ENCODE measurements around the gene ARSK. TPM values are rescaled to one million over a fixed set of nuclear protein-coding genes. Genes with fewer than 3 reads are reported as not detected.

Gene ARSK
- total and polyA plus RNA-seq, 2 experiments from 2014 or later: 11.1 to 12.2 TPM

DNA sequence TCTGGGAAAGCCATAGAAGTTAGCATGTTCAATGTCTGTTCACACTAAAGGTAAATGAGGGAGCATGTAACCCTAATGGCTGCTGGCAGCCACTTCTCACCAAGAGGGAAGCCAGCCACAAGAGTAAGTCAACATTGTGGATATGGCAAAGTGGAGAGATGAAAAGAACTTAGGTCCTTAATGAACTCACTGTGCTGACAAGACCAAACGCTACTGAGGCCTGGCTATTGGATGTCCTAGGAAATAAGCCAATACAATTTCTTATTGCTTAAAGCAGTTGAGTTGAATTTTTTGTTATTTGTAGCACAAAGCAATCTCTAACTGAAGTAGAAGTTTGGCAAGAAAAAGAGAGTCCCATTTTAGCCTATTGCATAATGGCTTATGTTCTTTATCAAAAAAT lies 71.8 kb downstream of the ARSK start:
- Histone ChIP-seq H3K27me3 (peaks cover 23% of the 10 kb centered on the region), H3K9me3 (ENCODE audit: low read depth) (no peaks in the 10 kb centered on the region), H3K4me1 (ENCODE audit: low read depth) (no peaks in the 10 kb centered on the region), H3K4me3 (no peak overlapping the region), H3K36me3 (no peaks in the 10 kb centered on the region), H3K27ac (no peak overlapping the region)
- TF ChIP-seq, protein P1, sequence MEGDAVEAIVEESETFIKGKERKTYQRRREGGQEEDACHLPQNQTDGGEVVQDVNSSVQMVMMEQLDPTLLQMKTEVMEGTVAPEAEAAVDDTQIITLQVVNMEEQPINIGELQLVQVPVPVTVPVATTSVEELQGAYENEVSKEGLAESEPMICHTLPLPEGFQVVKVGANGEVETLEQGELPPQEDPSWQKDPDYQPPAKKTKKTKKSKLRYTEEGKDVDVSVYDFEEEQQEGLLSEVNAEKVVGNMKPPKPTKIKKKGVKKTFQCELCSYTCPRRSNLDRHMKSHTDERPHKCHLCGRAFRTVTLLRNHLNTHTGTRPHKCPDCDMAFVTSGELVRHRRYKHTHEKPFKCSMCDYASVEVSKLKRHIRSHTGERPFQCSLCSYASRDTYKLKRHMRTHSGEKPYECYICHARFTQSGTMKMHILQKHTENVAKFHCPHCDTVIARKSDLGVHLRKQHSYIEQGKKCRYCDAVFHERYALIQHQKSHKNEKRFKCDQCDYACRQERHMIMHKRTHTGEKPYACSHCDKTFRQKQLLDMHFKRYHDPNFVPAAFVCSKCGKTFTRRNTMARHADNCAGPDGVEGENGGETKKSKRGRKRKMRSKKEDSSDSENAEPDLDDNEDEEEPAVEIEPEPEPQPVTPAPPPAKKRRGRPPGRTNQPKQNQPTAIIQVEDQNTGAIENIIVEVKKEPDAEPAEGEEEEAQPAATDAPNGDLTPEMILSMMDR (IDR thresholded peaks at IDR 0.05; ENCODE audit: low read depth, low read length): no peak
- no peak for DNase-seq (ENCODE audit: low read depth in 1 of 2, low spot score in 1 of 2)

DNA sequence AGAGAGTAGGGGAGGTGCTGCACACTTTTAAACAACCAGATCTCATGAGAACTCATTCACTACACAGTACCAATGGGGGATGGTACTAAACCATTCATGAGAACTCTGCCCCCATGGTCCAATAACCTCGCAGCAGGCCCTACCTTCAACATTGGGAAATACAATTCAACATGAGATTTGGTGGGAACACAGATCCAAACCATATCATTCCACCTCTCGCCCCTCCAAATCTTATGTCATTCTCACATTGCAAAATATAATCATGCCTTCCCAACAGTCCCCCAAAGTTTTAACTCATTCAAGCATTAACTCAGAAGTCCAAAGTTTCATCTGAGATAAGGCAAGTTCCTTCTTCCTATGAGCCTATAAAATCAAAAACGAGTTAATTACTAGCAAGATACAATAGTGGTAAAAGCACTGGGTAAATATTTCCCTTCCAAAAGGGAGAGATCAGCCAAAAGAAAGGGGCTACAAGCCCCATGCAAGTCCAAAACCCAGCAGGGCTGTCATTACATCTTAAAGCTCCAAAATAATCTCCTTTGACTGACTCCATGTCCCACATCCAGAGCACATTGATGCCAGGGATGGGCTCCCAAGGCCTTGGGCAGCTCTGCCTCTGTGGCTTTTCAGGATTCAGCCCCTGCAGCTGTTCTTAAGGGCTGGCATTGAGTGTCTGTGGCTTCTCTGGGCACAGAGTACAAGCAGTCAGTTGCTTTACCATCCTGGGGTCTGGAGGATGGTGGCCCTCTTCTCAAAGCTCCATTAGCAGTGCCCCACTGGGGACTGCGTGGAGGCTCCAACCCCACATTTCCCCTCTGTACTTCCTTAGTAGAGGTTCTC lies 73.3 kb downstream of the ARSK start:
- Histone ChIP-seq H3K27ac (no peak overlapping the region), H3K27me3 (peaks cover 8% of the 10 kb centered on the region), H3K9me3 (ENCODE audit: low read depth) (no peaks in the 10 kb centered on the region), H3K4me1 (ENCODE audit: low read depth) (no peaks in the 10 kb centered on the region), H3K4me3 (no peak overlapping the region), H3K36me3 (no peaks in the 10 kb centered on the region)
- no peak for DNase-seq (ENCODE audit: low read depth in 1 of 2, low spot score in 1 of 2)
- TF ChIP-seq, protein P1 (IDR thresholded peaks at IDR 0.05; ENCODE audit: low read depth, low read length): no peak

- Histone ChIP-seq H3K27me3 (peaks cover under 1% of the 10 kb centered on the region), H3K27ac (no peak overlapping the region), H3K4me1 (ENCODE audit: low read depth) (no peaks in the 10 kb centered on the region), H3K9me3 (ENCODE audit: low read depth) (no peaks in the 10 kb centered on the region), H3K4me3 (no peak overlapping the region), H3K36me3 (no peaks in the 10 kb centered on the region)
- no peak for DNase-seq (ENCODE audit: low read depth in 1 of 2, low spot score in 1 of 2)
- TF ChIP-seq, protein P1 (IDR thresholded peaks at IDR 0.05; ENCODE audit: low read depth, low read length): no peak
Observed at GRCh38 chr5:95628933-95629332, 74.0 kb downstream of the ARSK start.

- TF ChIP-seq, protein P1 (IDR thresholded peaks at IDR 0.05; ENCODE audit: low read depth, low read length): no peak
- no peaks in the 10 kb centered on the region for H3K4me1 ChIP-seq (ENCODE audit: low read depth)
Observed at GRCh38 chr5:95630394-95630917, 75.6 kb downstream of the ARSK start.

GRCh38 chr5:95631255-95631958 lies 76.5 kb downstream of the ARSK start:
- TF ChIP-seq, protein P1 (IDR thresholded peaks at IDR 0.05; ENCODE audit: low read depth, low read length): no peak
- peak in 1 of 2 donors; percentile 83 for DNase-seq (ENCODE audit: low read depth in 1 of 2, low spot score in 1 of 2)
- H3K4me3 ChIP-seq: no peak overlapping the region
- no peaks in the 10 kb centered on the region for H3K36me3 ChIP-seq
- H3K9me3 ChIP-seq (ENCODE audit: low read depth): no peaks in the 10 kb centered on the region
- H3K27me3 ChIP-seq: no peaks in the 10 kb centered on the region
- H3K27ac ChIP-seq: no peak overlapping the region
- no peaks in the 10 kb centered on the region for H3K4me1 ChIP-seq (ENCODE audit: low read depth)

More at GRCh38 chr5:95630394-95630917, 75.6 kb downstream of the ARSK start:
- H3K9me3 ChIP-seq (ENCODE audit: low read depth): no peaks in the 10 kb centered on the region
- H3K27me3 ChIP-seq: no peaks in the 10 kb centered on the region
- no peak overlapping the region for H3K4me3 ChIP-seq
- DNase-seq (ENCODE audit: low read depth in 1 of 2, low spot score in 1 of 2): no peak
- H3K36me3 ChIP-seq: no peaks in the 10 kb centered on the region
- no peak overlapping the region for H3K27ac ChIP-seq
